HG02885 (cell line): ENCODE results near the gene DPYSL4.

Experiments
- ATAC-seq: cut with Tn5 transposase; IDR thresholded peaks from one replicate; pipeline ENCODE4 v1.9.1; 2021; ENCODE audit warnings: mild to moderate bottlenecking; ENCODE audit not compliant: unreplicated experiment, poor library complexity

DPYSL4 gene

GRCh38 chr10:132192076-132192975 is 5.6 kb downstream of the DPYSL4 start:
- no peak for ATAC-seq

GRCh38 chr10:132192991-132193665 is 6.4 kb downstream of the DPYSL4 start:
- no peak for ATAC-seq

- no peak for ATAC-seq
Measured at GRCh38 chr10:132193907-132194552, 7.3 kb downstream of the DPYSL4 start.

GRCh38 chr10:132194726-132195125 is 8.0 kb downstream of the DPYSL4 start:
- ATAC-seq = no peak

- ATAC-seq = no peak
Measured at GRCh38 chr10:132195366-132196075, 8.8 kb downstream of the DPYSL4 start.

GRCh38 chr10:132196178-132197113 is 9.7 kb downstream of the DPYSL4 start:
- no peak for ATAC-seq

- no peak for ATAC-seq
Measured at GRCh38 chr10:132197271-132198067, 10.7 kb downstream of the DPYSL4 start.

GRCh38 chr10:132198068-132198370 is 11.3 kb downstream of the DPYSL4 start:
- ATAC-seq = no peak

- no peak for ATAC-seq
Measured at GRCh38 chr10:132198381-132199181, 11.8 kb downstream of the DPYSL4 start.

GRCh38 chr10:132199268-132199853 is 12.6 kb downstream of the DPYSL4 start:
- ATAC-seq = no peak

- ATAC-seq = no peak
Measured at GRCh38 chr10:132199854-132200311, 13.1 kb downstream of the DPYSL4 start.

- ATAC-seq = no peak
Measured at GRCh38 chr10:132200344-132201110, 13.8 kb downstream of the DPYSL4 start.

GRCh38 chr10:132201111-132201969 is 14.6 kb downstream of the DPYSL4 start:
- no peak for ATAC-seq

- no peak for ATAC-seq
Measured at GRCh38 chr10:132202070-132202970, 15.6 kb downstream of the DPYSL4 start.
